HG02610 (cell line): Measurements from ENCODE around the gene AHDC1.

Source experiments
- ATAC-seq: cut with Tn5 transposase; IDR thresholded peaks from one replicate; pipeline ENCODE4 v1.9.1; 2021; ENCODE audit warnings: mild to moderate bottlenecking, moderate library complexity; ENCODE audit not compliant: unreplicated experiment

Gene AHDC1

GRCh38 chr1:27615346-27616192 is 11.6 kb upstream of the AHDC1 start:
- no peak for ATAC-seq

- no peak for ATAC-seq
These were observed 10.8 kb upstream of the AHDC1 start for GRCh38 chr1:27614625-27615344.

- no peak for ATAC-seq
These were observed 10.2 kb upstream of the AHDC1 start for GRCh38 chr1:27614043-27614624.

GRCh38 chr1:27612718-27613117 is 8.8 kb upstream of the AHDC1 start:
- no peak for ATAC-seq

GRCh38 chr1:27611450-27611849 is 7.5 kb upstream of the AHDC1 start:
- no peak for ATAC-seq

GRCh38 chr1:27609618-27610240 is 5.8 kb upstream of the AHDC1 start:
- ATAC-seq, result no peak

DNA sequence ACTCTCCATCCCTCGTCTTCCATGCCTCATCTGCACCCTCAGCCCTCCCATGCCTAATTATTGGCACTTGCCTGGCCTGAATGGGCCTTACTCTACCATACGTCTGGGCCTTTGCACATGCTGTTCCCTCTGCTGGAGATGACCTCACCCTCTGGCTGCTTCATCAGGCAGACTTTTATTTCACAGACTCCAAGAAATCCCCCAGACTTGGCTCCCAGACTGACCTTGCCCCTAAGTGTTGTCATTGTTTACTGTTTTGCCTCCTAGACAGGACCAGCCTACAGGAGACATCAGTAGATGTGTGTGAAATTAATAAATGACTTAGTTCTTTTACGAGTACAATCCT is 5.2 kb upstream of the AHDC1 start:
- ATAC-seq, result no peak

GRCh38 chr1:27607239-27607804 is 3.4 kb upstream of the AHDC1 start:
- ATAC-seq, result no peak

DNA sequence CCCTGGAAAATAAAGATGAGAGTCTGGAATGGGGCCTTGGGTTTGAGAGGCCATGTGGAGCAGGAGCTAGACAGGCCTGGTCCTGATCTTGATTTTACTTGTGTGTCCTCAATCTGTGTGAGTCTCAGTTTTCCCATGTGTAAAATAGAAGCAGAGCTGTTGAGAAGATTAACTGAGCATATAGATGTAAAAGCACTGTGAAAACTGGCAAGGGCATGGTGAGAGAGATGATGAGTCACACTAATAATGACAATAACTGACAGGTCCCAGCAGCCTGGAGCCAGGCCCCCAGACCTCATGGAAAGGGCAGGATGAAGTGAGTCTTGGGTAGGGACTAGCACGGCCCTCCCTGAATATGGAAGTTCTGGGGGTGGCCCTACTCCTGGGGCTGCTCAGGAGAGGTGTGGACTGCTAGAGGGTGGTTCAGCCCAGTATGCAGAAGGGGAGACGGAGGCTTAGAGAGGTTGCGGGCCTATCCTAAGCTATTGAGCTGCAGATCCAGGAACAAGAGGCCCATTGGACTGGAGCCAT is 2.8 kb upstream of the AHDC1 start:
- no peak for ATAC-seq

GRCh38 chr1:27605796-27606707 is 2.1 kb upstream of the AHDC1 start:
- ATAC-seq, result no peak

DNA sequence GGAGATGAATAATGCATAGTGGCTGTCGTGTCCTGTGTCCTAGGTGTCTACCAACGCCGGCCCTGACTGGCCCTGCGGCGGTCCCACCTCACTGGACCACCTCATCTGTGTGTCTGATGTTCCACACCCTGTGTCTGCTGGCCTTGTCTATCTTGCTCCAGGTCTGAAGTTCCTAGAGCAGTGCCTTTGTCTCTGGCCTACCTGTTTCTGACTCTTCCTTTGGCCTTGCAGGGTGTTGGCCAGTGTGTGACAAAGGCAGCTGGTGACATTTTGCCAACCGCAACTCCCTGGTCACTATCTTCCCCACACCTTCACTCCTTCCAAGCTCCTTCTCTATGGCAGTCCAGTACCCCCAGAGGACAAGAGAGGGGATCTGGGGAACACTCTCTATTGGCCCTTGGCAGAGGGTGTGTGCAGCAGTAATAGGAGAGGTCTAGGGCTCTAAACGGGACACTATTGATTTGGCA is 1.4 kb upstream of the AHDC1 start:
- ATAC-seq, result no peak

DNA sequence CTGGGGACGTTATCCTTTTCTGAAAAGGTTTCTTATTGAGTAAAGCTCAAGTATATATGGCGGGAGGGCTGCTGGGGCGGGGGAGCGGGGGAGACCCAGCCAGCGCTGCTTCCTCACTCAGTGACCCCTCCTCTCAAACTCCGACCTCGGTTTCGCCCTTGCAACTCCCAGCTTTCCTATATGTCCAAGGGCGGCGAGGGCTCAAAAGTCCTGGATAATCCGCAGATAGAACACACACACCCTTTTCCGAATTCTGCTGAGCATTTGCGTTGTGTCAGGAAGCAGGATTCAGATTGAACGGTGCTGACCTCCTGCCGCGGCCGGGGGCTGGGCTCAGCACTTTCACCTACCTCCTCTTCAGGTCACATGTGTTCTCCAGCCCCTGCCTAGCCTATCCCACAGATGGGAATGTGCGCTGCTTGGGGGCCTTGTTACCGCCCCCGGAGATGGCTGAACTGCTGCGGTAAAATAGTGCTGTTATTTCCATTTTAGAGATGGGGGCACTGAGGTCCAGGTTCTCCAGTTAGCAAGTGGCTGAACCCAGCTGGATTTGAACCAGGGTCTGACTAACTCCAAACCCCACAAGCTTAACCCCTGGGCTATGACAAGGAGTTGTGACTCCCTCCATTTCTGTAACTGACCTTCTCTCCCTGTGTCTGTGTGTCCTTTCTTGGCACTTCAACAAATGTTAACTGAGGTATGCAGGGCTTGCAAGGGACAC is 795 bp upstream of the AHDC1 start:
- no peak for ATAC-seq

GRCh38 chr1:27603309-27603680 is 649 bp downstream of the AHDC1 start:
- no peak for ATAC-seq

DNA sequence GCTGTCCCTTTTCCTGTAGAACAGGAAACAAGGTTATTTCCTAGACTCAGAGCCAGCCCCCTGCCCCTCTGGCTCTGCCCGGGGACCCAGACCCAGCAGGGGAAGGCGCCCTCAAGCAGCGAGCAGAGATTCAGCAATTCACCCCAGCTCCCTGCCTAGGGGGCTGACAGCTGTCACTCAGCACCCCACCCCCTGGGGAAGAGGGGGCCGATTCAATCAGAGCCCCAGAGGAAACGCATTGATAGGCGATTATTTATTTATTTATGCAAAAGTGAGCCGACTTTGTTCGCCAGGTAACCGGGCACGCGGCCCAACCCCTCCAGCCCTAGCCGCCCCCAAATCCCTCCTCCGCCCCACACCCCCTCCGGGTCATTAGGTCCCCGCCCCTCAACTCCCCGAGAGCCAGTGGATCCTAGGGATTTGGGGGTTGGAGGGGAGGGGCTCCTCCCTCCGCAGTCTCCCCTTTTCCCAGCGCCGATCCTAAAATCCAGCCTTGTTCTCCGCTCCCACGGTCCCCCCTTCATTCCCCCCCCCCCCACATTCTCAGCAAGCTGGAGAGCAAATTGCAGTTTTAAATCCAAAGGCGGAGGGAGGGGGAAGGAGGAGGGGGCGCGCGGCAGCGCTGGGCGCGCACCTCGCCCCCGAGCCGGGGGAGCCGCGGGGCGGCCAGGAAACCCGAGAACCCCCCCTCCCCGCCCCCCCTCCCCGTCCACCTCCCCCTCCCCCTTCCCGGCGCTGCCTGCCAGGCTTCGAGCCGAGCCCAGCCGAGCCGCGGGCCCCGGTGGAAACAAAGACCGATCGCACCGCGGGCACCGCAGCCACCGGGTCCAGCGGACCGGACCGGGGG is 1.3 kb downstream of the AHDC1 start:
- ATAC-seq, result no peak

DNA sequence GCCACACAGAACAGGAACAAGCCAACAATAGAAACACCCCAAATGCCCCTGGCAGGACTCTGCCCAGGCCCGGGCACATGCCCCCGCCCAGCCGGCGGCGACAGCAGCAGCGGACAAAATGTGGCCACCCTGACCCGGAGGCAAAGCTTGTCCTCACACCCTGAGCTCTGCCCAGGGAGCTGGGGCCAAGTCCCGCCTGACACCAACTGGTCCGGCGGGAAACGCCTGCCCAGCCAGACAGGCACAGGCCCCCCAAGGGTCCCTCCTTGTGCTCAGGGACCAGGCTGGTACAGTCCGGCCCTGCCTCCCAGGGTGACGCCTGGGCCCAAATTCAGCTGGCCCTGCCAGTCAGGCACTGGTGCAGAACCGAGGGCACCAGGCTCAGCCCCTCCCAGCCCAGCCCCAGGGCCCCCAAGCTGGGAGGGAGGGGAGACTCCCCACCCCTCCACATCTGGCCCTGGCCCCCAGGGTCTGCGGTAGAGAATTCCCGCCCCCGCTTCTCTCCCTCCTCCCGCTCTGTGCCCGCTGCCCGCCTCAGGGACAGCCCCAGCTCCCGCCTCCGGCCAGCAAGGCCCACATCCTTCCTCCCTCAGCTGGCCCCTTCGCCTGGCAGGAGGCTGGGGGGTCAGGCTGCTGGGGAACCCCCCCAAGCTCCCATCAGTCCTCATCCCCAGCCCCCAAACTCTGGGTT is 2.0 kb downstream of the AHDC1 start:
- ATAC-seq, result no peak

DNA sequence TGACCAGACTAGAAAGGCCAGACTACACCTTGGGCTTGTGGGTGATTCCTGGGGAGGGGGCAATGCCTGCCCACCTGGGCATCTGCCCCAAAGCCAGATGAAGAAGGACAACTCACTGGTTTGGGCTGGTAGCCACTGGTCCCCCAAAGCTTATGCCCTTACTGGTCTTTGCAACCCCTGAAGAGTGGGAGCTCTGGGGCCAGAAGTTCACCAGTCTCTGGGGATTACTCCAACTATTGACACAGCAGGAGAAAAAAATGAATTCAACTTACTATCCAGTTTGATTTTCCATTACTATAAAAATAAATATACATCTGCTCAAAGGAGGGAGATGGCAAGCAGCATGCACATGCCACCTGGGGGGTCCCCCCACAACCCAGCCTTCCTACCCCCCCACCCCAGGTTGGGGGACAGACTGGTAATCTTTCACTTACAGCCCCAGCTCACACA is 2.6 kb downstream of the AHDC1 start:
- ATAC-seq, result no peak

GRCh38 chr1:27600498-27601175 is 3.3 kb downstream of the AHDC1 start:
- no peak for ATAC-seq
